NCI-H2029 treated with DMSO at 0.1 percent for 48 hours (cell line): ENCODE results near the gene PRKCA.
"Not testable (repeated sequence)": the region's sequence is repeated elsewhere in the genome, so short reads cannot be mapped to it uniquely, and the experiment has no call there.

Experiments used
- DNase-seq: peaks from one replicate; lab custom pipeline; 2025; lab: John Stamatoyannopoulos, UW

PRKCA gene

GRCh38 chr17:66489576-66489975 lies 187.2 kb downstream of the PRKCA start:
- not testable (repeated sequence) for DNase-seq

GRCh38 chr17:66491213-66491612 lies 188.8 kb downstream of the PRKCA start:
- no peak for DNase-seq

GRCh38 chr17:66491665-66492064 lies 189.3 kb downstream of the PRKCA start:
- no peak for DNase-seq

GRCh38 chr17:66492080-66492479 lies 189.7 kb downstream of the PRKCA start:
- no peak for DNase-seq

GRCh38 chr17:66492561-66493005 lies 190.2 kb downstream of the PRKCA start:
- no peak for DNase-seq

GRCh38 chr17:66493283-66494019 lies 191.0 kb downstream of the PRKCA start:
- DNase-seq = no peak

- DNase-seq = no peak
Measured at GRCh38 chr17:66494023-66494803, 191.8 kb downstream of the PRKCA start.

GRCh38 chr17:66495035-66495434 lies 192.6 kb downstream of the PRKCA start:
- DNase-seq = no peak

GRCh38 chr17:66496306-66496705 lies 193.9 kb downstream of the PRKCA start:
- no peak for DNase-seq

- no peak for DNase-seq
Measured at GRCh38 chr17:66498580-66498979, 196.2 kb downstream of the PRKCA start.

GRCh38 chr17:66506641-66507040 lies 204.2 kb downstream of the PRKCA start:
- no peak for DNase-seq

- DNase-seq = no peak
Measured at GRCh38 chr17:66507103-66507923, 204.9 kb downstream of the PRKCA start.

- DNase-seq = no peak
Measured at GRCh38 chr17:66507982-66508760, 205.8 kb downstream of the PRKCA start.

GRCh38 chr17:66508896-66509844 lies 206.8 kb downstream of the PRKCA start:
- peak; percentile 43 for DNase-seq

- no peak for DNase-seq
Measured at GRCh38 chr17:66509926-66510325, 207.5 kb downstream of the PRKCA start.

GRCh38 chr17:66511135-66511534 lies 208.7 kb downstream of the PRKCA start:
- DNase-seq = no peak

- no peak for DNase-seq
Measured at GRCh38 chr17:66514227-66514806, 211.9 kb downstream of the PRKCA start.

- DNase-seq = no peak
Measured at GRCh38 chr17:66515974-66516373, 213.6 kb downstream of the PRKCA start.

GRCh38 chr17:66517336-66518009 lies 215.1 kb downstream of the PRKCA start:
- DNase-seq = no peak

GRCh38 chr17:66518108-66518507 lies 215.7 kb downstream of the PRKCA start:
- no peak for DNase-seq
